ENCODE measurements around the gene TPRA1. TPM values are rescaled to one million over a fixed set of nuclear protein-coding genes. Genes with fewer than 3 reads are reported as not detected.

TPRA1 gene
- polyA plus RNA-seq, 1 donor: 31.3 TPM

DNA sequence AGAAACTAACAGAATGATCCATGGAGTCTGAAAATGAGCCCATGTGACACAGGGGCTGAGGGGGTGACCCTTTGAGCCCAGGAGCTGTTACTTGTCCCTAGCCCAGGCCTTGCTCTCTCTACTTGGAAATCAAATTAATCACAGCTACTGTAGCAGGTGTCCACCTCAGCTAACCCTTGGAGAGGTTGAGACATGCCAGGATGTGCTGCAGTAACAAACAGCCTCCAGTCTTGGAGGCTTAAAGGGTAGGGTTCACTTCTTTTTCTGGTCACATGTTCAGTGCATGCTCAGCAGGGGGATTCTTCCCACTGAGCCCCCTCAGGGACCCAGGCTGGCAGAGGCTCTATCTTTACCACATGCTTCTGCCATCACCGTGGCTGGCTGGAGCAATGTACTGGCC is 21.4 kb downstream of the TPRA1 start:
- DNase-seq: no peak

GRCh38 chr3:127568586-127568985 is 21.9 kb downstream of the TPRA1 start:
- no peak for DNase-seq

DNA sequence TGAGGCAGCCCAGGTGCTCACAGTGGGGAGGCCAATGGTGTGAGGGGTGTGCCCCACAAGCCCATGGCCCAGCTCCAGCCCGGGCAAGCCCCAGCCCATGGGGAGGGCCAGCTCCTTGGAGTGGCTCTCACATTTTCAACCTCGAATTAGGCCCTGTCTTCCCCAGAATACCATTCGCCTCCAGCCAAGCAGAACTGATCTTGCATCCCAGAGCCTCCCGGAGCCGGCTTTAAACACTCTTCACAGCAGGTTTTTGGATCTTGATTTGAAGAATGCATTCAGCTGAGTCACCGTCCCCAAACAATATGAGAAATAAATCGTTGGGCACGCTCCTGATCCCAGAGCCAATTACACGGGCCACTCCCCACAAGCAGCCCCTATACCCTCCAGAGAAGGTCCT is 23.7 kb downstream of the TPRA1 start:
- no peak for DNase-seq

- DNase-seq: no peak
Measured at GRCh38 chr3:127565711-127566110, 24.8 kb downstream of the TPRA1 start.

GRCh38 chr3:127560051-127560787 is 30.3 kb downstream of the TPRA1 start:
- DNase-seq: no peak

GRCh38 chr3:127556565-127556964 is 34.0 kb downstream of the TPRA1 start:
- DNase-seq: no peak

DNA sequence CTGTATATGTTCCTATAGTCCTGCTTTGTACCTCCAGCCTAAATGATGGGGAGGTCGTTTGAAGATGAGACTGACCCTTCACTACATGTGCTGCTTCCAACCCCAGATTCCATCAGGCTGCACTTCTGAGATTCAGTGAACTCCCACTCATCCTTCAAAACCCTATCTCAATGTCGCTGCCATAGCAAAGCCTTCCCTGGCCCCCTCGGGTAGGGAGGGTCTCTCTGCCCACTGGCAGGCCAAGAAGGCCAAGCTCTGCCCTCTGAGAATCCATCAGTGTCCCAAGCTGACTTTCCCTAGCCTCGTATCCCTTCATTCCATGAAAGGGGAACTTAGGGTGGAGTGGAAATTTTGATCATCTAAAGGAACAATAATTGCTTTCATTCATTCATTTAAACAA is 35.4 kb downstream of the TPRA1 start:
- DNase-seq: no peak

DNA sequence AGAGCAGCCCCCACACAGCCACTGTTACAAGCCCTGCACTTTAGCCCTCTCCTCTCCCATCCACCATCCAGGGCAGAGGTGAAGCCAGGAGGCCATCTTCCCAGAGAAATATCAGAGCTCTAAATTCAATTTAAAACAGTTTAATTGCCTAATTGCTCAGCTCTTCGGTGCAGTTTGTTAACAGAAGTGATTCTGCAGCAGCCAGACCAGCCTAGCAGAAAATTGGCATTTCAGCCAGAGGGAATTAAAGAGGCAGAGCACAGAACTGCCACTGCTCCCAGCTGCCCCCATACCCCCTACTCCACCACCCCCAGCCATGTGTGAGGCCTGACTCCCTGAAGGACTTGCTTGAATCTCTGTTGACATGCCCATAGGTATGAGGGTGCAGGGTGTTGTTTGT is 38.5 kb downstream of the TPRA1 start:
- DNase-seq: no peak

GRCh38 chr3:127551178-127551577 is 39.4 kb downstream of the TPRA1 start:
- DNase-seq: no peak

DNA sequence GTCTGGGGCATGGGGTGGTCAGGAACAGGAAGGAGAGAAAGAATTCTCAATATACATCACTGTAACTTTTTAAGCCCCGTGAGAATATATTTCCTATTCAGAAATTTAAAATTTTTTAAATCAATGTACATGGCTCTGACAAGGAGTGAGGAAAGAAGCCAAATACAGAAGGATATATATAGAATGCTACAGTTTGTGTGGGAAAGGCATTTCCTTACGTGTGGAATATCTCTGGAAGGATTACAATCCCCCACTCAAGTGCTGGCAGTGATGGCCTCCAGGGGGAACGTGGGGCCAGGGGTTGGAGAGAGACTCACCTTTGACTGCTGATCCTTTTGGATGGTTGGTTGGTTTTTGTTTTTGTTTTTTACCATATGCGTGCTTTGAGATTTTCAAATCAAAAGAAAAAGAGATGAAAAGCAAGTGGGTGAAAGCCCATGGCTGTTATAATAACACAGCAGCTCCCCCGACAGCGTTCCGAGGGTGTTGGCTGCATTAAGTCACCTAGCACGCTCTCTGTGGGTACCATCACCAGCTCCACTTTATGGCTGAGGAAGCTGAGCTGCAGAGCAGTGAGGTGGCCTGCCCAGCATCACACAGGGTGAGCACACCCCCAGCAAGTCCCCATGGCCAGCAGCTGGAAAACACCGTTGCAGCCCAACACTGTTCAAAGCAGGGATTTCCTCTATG is 39.9 kb downstream of the TPRA1 start:
- DNase-seq: no peak

GRCh38 chr3:127549826-127550467 is 40.6 kb downstream of the TPRA1 start:
- no peak for DNase-seq

- peak; percentile 57 for DNase-seq
Measured at GRCh38 chr3:127547761-127548605, 42.5 kb downstream of the TPRA1 start.

DNA sequence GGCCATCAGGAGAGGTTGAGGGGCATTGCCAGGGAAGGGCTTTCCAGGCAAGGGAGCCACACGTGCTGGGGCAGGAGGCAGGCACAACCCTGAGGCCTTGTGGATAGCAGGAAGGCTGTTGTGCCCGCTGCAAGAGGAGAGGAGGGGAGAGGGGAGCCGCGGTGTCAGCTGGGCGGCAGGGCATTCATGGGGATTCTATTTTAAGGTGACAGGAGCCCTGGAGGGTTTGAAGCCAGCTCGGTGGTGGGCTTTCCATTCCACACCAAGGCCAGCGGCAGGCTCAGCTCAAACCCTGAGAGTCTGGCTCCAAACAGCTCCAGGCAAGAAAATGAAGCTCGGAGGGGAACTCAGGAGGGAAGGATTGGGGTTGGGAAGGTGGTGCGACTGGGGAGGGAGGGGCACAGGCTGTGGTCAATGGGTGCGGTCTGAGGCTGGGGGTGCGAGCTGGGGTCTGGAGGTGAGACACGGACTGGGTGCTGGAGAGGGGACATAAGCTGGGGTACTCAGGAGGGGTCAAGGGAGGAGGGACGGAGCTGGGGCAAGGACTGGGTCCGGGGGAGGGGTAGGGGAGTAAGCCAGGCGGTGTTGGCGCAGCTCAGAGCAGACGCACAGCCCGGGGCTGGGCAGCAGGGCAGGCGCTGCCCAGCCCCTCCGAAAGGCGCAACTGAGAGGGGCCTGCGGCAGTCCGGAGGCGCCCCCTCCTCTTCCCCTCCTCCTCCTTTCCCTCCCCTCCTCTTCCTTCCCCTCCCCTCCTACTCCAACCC is 43.4 kb downstream of the TPRA1 start:
- no peak for DNase-seq

DNA sequence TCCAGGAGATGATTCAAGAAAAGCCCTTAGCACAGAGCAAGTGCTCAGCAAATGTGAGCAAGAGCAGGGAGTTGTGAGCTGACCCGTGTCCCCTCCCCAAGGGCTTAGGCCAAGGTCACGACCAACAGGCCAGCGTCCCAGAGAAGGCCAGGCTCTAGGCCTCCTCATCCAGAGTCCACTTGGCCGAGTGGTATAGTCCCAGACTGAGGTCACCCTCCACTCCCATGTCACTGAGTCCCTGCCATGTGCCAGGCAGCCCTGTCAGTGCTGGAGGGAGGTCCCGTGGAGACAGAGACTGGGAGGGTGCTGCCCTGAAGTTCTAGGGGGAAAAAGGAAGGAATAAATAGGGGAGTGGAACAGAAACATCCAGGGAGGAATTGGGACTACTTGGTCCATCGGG is 44.0 kb downstream of the TPRA1 start:
- DNase-seq: no peak

DNA sequence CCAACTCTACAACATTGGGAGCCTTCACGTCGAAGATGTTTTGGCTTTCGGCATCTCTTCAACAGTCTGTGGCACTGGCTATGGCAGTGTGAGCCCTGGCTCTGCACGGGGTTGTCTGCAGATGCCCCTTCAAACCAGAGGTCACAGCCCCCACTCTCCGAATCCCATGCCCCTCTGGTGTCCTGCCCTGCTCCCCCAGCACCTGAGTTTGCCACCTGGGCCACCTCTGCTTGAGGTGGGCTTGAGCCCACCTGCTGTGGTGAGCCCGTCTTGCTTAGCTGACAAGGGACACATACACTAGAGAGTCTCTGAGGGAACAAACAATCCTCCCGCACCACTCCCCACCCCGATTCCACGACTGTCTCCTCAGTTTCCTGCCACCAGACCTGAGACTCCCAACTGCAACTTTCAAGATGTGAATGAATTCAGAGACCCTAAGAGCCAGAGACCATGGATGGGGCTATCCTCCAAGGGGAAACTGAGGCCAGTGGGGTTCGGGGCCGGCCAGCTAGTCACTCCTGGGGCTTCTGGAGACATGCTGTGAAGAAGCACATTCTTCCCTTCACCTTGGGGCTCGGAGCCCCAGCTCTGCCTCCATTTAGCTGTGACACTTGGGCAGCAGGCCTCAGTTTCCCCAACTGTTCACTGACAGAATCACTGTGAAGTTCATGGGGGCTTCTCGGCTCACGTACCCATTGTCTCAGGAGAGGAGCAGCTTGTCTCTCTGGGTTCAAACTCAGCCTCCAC is 44.6 kb downstream of the TPRA1 start:
- no peak for DNase-seq

- no peak for DNase-seq
Measured at GRCh38 chr3:127545216-127545615, 45.3 kb downstream of the TPRA1 start.

DNA sequence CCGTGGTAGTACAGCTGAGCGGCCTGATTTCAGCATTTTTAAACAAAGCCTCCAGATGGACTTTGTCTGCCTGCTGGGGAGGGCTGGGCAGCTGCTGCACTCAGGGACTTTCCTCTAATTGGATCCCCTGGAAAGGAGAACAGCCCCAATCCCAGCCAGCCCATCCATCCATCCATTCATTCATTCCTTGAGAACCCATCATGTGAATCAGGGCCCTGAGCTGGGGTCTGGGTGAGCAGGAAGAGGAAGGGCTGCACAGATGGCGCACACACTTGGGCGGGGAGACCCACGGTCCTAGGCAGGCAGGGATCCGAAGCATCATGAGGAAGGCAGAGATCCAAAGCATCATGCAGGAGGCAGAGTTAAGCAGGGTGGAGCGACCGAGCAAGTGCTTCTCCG is 45.7 kb downstream of the TPRA1 start:
- DNase-seq: no peak

DNA sequence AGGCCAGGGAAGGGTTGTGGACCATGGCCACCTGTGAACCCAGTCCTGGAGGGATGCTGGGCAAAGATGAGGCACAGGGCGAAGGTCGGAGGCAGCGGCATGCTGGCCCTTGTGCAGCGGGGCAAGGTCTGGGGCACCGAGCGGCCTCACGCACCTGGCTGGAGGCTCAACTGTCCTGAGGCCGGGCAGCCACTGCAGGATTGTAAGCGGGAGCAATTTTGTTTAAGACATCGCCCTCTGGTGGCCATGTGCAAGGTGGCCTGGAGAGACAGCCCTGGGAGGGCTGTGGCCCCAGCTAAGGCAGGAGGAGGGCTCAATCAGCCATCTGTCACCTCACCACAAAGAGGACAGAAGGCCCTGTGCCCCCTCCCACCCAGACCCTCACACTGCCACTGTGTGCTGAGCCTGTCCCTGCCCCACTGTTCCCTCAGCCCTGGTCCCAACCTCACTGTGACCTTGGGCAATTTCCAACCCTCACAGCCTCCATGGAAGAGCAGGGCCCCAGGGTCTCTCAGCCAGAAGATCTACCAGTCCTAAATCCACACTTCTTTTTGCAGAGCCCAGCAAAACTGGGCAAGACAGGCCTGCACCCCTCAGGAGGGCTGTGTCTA is 46.2 kb downstream of the TPRA1 start:
- no peak for DNase-seq

DNA sequence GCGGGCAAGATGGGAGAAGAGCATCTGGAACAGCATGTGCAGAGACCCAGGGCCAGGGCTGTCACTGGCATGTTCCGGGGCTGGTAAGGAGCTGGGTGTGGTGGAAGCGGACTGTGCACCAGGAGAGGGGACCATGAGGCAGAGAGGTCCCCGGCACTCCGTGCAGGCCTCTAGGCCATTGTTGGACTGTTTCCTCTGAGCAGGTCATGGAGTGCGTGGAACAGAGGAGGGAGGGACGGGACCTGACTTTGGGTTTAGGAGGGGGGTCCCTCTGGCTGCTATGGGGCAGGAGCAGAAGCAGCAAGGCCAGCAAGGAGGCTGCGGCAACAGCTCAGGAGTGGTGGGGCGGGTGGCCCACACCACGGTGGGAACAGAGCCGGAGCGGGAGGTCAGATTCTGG is 47.1 kb downstream of the TPRA1 start:
- no peak for DNase-seq

DNA sequence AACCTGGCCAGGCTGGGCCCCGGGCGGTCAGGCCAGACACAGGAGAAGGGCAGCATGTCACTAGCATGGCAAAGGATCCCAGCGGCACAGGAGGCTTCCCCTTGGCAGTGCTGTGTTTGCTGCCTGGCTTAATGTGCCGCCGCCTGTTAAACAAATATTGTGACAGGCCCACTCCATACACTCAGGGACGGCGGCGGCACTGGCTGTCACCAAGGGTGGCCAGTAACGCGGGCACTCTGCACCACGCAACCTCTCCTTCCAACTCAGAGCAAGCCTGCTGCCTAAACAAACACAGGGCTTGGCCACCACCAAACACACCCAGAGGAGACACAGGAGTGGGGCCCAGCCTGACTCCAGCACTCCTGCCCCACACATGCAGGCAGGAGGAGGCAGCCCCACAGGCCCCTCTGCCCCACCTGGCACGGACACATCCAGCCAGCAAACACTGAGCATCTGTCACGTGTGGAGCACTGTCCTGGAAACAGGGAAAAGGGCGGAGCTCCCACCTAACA is 48.0 kb downstream of the TPRA1 start:
- no peak for DNase-seq
